ENCODE measurements around the gene CCL2.

The CCL2 gene

GRCh38 chr17:34287875-34288274, 32.8 kb downstream of the CCL2 start:
- no peak for TF ChIP-seq ZFX (IDR thresholded peaks at IDR 0.05)
- no peak for TF ChIP-seq CTCF (conservative IDR thresholded peaks at IDR 0.05)

GRCh38 chr17:34290586-34290985, 35.5 kb downstream of the CCL2 start:
- TF ChIP-seq CTCF (conservative IDR thresholded peaks at IDR 0.05): no peak
- TF ChIP-seq ZFX (IDR thresholded peaks at IDR 0.05): no peak
- H3K27ac ChIP-seq: no peak overlapping the region

More at GRCh38 chr17:34287875-34288274, 32.8 kb downstream of the CCL2 start:
- no peak overlapping the region for H3K27ac ChIP-seq

GRCh38 chr17:34291721-34292348, 36.8 kb downstream of the CCL2 start:
- TF ChIP-seq ZFX (IDR thresholded peaks at IDR 0.05) (no peak), CTCF (conservative IDR thresholded peaks at IDR 0.05) (no peak)
- H3K27ac ChIP-seq: no peak overlapping the region

- no peak overlapping the region for H3K27ac ChIP-seq
- no peak for TF ChIP-seq ZFX (IDR thresholded peaks at IDR 0.05)
These were observed 43.9 kb downstream of the CCL2 start for GRCh38 chr17:34299027-34299426.

GRCh38 chr17:34299956-34300577, 45.0 kb downstream of the CCL2 start:
- no peak overlapping the region for H3K27ac ChIP-seq

GRCh38 chr17:34300652-34301370, 45.7 kb downstream of the CCL2 start:
- H3K27ac ChIP-seq: no peak overlapping the region
- TF ChIP-seq CTCF (conservative IDR thresholded peaks at IDR 0.05) (no peak), ZFX (IDR thresholded peaks at IDR 0.05) (no peak)

More at GRCh38 chr17:34299956-34300577, 45.0 kb downstream of the CCL2 start:
- TF ChIP-seq CTCF (conservative IDR thresholded peaks at IDR 0.05) (no peak), ZFX (IDR thresholded peaks at IDR 0.05) (no peak)

- no peak for TF ChIP-seq ZFX (IDR thresholded peaks at IDR 0.05)
- no peak for TF ChIP-seq CTCF (conservative IDR thresholded peaks at IDR 0.05)
- no peak overlapping the region for H3K27ac ChIP-seq
These were observed 46.9 kb downstream of the CCL2 start for GRCh38 chr17:34301986-34302385.
